Uterus (tissue), 2 donors: ENCODE results near the gene CES3.

Source experiments
- POLR2A ChIP-seq, 2 donors: fragments of 450-650 bp; IDR thresholded peaks; one replicate each; pipeline ENCODE4 v1.6.1; 2016; ENCODE audit warnings: antibody characterized with exemption in 2 of 2, mild to moderate bottlenecking in 1 of 2, moderate library complexity in 1 of 2
- TF ChIP-seq, protein P1 (sequence below), 4 experiments: fragments of 200-600 bp in 2 of 4; fragments of 450-650 bp in 2 of 4; sonication (generic) in 2 of 4; IDR thresholded peaks; one replicate each; pipeline ENCODE4 v1.5.1; 2016 to 2019; ENCODE audit warnings: antibody characterized with exemption in 4 of 4, mild to moderate bottlenecking in 2 of 4, moderate library complexity in 1 of 4

DNA sequence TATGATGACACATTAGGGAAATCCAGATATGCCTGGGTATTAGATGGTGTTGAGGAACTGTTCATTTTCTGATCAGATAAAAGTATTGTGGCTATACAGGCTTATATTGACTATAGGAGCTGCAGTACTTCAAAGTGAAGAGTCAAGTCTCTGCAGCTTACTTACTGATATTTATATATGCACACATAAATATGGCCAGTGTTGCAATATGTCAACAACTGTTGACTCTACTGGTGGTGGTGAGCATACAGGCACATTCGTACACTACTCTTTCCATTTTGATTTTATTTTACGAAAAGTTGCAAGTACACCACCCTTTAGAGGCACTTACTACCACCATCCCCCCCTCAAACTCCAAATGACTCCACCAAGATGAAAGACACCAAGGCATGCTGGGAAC is 29.4 kb upstream of the CES3 start:
- TF ChIP-seq, protein P1, sequence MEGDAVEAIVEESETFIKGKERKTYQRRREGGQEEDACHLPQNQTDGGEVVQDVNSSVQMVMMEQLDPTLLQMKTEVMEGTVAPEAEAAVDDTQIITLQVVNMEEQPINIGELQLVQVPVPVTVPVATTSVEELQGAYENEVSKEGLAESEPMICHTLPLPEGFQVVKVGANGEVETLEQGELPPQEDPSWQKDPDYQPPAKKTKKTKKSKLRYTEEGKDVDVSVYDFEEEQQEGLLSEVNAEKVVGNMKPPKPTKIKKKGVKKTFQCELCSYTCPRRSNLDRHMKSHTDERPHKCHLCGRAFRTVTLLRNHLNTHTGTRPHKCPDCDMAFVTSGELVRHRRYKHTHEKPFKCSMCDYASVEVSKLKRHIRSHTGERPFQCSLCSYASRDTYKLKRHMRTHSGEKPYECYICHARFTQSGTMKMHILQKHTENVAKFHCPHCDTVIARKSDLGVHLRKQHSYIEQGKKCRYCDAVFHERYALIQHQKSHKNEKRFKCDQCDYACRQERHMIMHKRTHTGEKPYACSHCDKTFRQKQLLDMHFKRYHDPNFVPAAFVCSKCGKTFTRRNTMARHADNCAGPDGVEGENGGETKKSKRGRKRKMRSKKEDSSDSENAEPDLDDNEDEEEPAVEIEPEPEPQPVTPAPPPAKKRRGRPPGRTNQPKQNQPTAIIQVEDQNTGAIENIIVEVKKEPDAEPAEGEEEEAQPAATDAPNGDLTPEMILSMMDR (IDR thresholded peaks at IDR 0.05) = no peak
- TF ChIP-seq POLR2A (IDR thresholded peaks at IDR 0.05) = no peak
